GM12878 (cell line): ENCODE measurements around the gene UBQLN4.

ENCODE experiments used
- CTCF ChIP-seq, 3 experiments: IDR thresholded peaks in 2 of 3; conservative IDR thresholded peaks in 1 of 3; 2 replicates each; pipeline ENCODE4 v1.5.1; 2011; ENCODE audit warnings: low read depth in 3 of 3, low read length in 3 of 3, mild to moderate bottlenecking in 3 of 3, control low read depth in 2 of 3, moderate library complexity in 2 of 3, inconsistent platforms in 1 of 3, mixed read lengths in 1 of 3; ENCODE audit not compliant: control insufficient read depth in 2 of 3, insufficient read depth in 1 of 3; ENCODE audit errors: extremely low read depth in 1 of 3
- EP300 ChIP-seq, 2 experiments: fragments of 150-350 bp in 1 of 2; IDR thresholded peaks; 2 replicates each; pipeline ENCODE4 v1.6.1; 2011 to 2012; ENCODE audit warnings: low read depth in 2 of 2, low read length in 2 of 2, borderline replicate concordance in 1 of 2, improper control_type of control experiment in 1 of 2, inconsistent platforms in 1 of 2; ENCODE audit not compliant: control insufficient read depth in 1 of 2
- MXI1 ChIP-seq: fragments of 150-350 bp; IDR thresholded peaks from 2 replicates; pipeline ENCODE4 v1.6.1; 2011; ENCODE audit warnings: low read depth, mild to moderate bottlenecking, inconsistent platforms, low read length, improper control_type of control experiment
- NR2C2 ChIP-seq: IDR thresholded peaks from 2 replicates; pipeline ENCODE4 v1.6.1; 2011; ENCODE audit warnings: borderline replicate concordance, low read depth; ENCODE audit not compliant: control insufficient read depth, insufficient read length
- POLR2A ChIP-seq: IDR thresholded peaks from 2 replicates; pipeline ENCODE4 v1.6.1; 2011; ENCODE audit warnings: low read depth, mild to moderate bottlenecking, low read length
- RAD21 ChIP-seq: IDR thresholded peaks from 2 replicates; pipeline ENCODE4 v1.6.1; 2011; ENCODE audit warnings: mild to moderate bottlenecking, low read depth, low read length, moderate library complexity; ENCODE audit not compliant: insufficient read depth
- RCOR1 ChIP-seq: conservative IDR thresholded peaks from 2 replicates; pipeline ENCODE4 v1.6.1; 2012; ENCODE audit warnings: low read depth, low read length, improper control_type of control experiment
- RFX5 ChIP-seq: IDR thresholded peaks from 2 replicates; pipeline ENCODE4 v1.6.1; 2011; ENCODE audit warnings: low read depth, low read length, improper control_type of control experiment
- SMC3 ChIP-seq: IDR thresholded peaks from 2 replicates; pipeline ENCODE4 v1.6.1; 2011; ENCODE audit warnings: low read length, improper control_type of control experiment, borderline replicate concordance
- STAT3 ChIP-seq: IDR thresholded peaks from 2 replicates; pipeline ENCODE4 v1.6.1; 2011; ENCODE audit warnings: low read depth, low read length, improper control_type of control experiment
- USF1 ChIP-seq: IDR thresholded peaks from 2 replicates; pipeline ENCODE4 v1.6.1; 2011; ENCODE audit warnings: borderline replicate concordance, low read depth, mild to moderate bottlenecking, moderate library complexity, mixed read lengths, low read length; ENCODE audit not compliant: insufficient read depth; ENCODE audit errors: extremely low read length
- YY1 ChIP-seq: IDR thresholded peaks from 2 replicates; pipeline ENCODE4 v1.6.1; 2011; ENCODE audit warnings: low read depth, mild to moderate bottlenecking, low read length
- ZNF384 ChIP-seq: IDR thresholded peaks from 2 replicates; pipeline ENCODE4 v1.6.1; 2012; ENCODE audit warnings: low read depth, mild to moderate bottlenecking, low read length, improper control_type of control experiment, borderline replicate concordance

- TF ChIP-seq RFX5 (no peak), NR2C2 (no peak), POLR2A (no peak), USF1 (no peak), YY1 (no peak), MXI1 (no peak), RCOR1 (no peak), RAD21 (no peak), ZNF384 (no peak), STAT3 (no peak), SMC3 (no peak), CTCF (IDR thresholded peaks at IDR 0.05 in 2 of 3, conservative IDR thresholded peaks at IDR 0.05 in 1 of 3; ENCODE audit: control insufficient read depth in 2 of 3, extremely low read depth in 1 of 3, insufficient read depth in 1 of 3, low read depth in 3 of 3, low read length in 3 of 3) (no peak), EP300 (IDR thresholded peaks at IDR 0.05; ENCODE audit: borderline replicate concordance in 1 of 2, control insufficient read depth in 1 of 2, low read depth in 2 of 2, low read length in 2 of 2) (no peak)
Measured at GRCh38 chr1:156055281-156056048, 1.9 kb upstream of the UBQLN4 start.
